Panc1 (cell line): ENCODE measurements around the gene RSPO3. TPM values are rescaled to one million over a fixed set of nuclear protein-coding genes. Genes with fewer than 3 reads are reported as not detected.
"Not testable (repeated sequence)": the region's sequence is repeated elsewhere in the genome, so short reads cannot be mapped to it uniquely, and the experiment has no call there.

Experiments
- ATAC-seq: fragments of 200-7000 bp; cut with Tn5 transposase; 2 replicates; pipeline ENCODE4 v1.9.1; 2020; ENCODE audit warnings: mild to moderate bottlenecking, moderate library complexity
- BruUV-seq: library from RNA; stranded (reverse); fragments of 400-500 nt; replicated peaks from 2 replicates; lab custom pipeline; 2021; lab: Mats Ljungman, UMichigan
- CTCF ChIA-PET: fragments of 300-600 bp; sonication (Branson Sonifier 250); formaldehyde crosslinking; loops from one replicate; lab custom pipeline; 2022; ENCODE audit warnings: antibody characterized with exemption; lab: Charles Lee
- POLR2A ChIA-PET: fragments of 300-600 bp; sonication (Branson Sonifier 250); formaldehyde crosslinking; loops from one replicate; lab custom pipeline; 2022; ENCODE audit warnings: antibody characterized with exemption; lab: Charles Lee
- DNase-seq: peaks from one replicate; pipeline ENCODE4 v3.0.0-alpha.2; 2010; ENCODE audit warnings: low read depth, low spot score
- H3K27ac ChIP-seq: 2 replicates; pipeline ENCODE4 v1.5.1; 2011; ENCODE audit warnings: mild to moderate bottlenecking, low read length, inconsistent platforms
- H3K27me3 ChIP-seq: fragments of 200-500 bp; sonication (Bioruptor generic); 2 replicates; pipeline ENCODE4 v1.6.0; 2014; ENCODE audit warnings: low read length, inconsistent platforms; ENCODE audit not compliant: control insufficient read depth, insufficient read depth
- H3K36me3 ChIP-seq: fragments of 200-500 bp; sonication (Bioruptor generic); 2 replicates; pipeline ENCODE4 v1.5.1; 2014; ENCODE audit warnings: inconsistent platforms, mild to moderate bottlenecking, low read length, moderate library complexity; ENCODE audit not compliant: control insufficient read depth, insufficient read depth
- H3K4me1 ChIP-seq: 2 replicates; pipeline ENCODE4 v1.5.1; 2011; ENCODE audit warnings: inconsistent platforms, mild to moderate bottlenecking, low read length, moderate library complexity; ENCODE audit not compliant: control insufficient read depth, insufficient read depth
- H3K4me3 ChIP-seq, 2 experiments: 2 replicates each; pipeline ENCODE4 v1.5.1; 2011 to 2012; ENCODE audit warnings: low read depth in 2 of 2, low read length in 2 of 2, mild to moderate bottlenecking in 2 of 2, inconsistent platforms in 1 of 2, moderate library complexity in 1 of 2
- H3K9me3 ChIP-seq: fragments of 200-500 bp; sonication (Bioruptor generic); 2 replicates; pipeline ENCODE4 v1.5.1; 2014; ENCODE audit warnings: low read depth, mild to moderate bottlenecking, inconsistent platforms, low read length, moderate library complexity; ENCODE audit not compliant: control insufficient read depth, insufficient read depth
- CTCF ChIP-seq: fragments of 450-650 bp; IDR thresholded peaks from 2 replicates; pipeline ENCODE4 v1.5.1; 2017; ENCODE audit warnings: mild to moderate bottlenecking
- POLR2AphosphoS5 ChIP-seq: IDR thresholded peaks from 2 replicates; pipeline ENCODE4 v1.6.1; 2012; ENCODE audit warnings: mild to moderate bottlenecking, low read depth, low read length, moderate library complexity
- REST ChIP-seq, 2 experiments: IDR thresholded peaks; 2 replicates each; pipeline ENCODE4 v1.6.1; 2011 to 2012; ENCODE audit warnings: low read depth in 2 of 2, control low read depth in 1 of 2, low read length in 1 of 2, mild to moderate bottlenecking in 1 of 2, moderate library complexity in 1 of 2; ENCODE audit not compliant: insufficient read depth in 1 of 2
- SIN3A ChIP-seq: IDR thresholded peaks from 2 replicates; pipeline ENCODE4 v1.6.1; 2012; ENCODE audit warnings: low read depth, mild to moderate bottlenecking, low read length, moderate library complexity, borderline replicate concordance; ENCODE audit not compliant: insufficient read depth
- TCF7L2 ChIP-seq: IDR thresholded peaks from 2 replicates; pipeline ENCODE4 v1.6.1; 2011; ENCODE audit warnings: mild to moderate bottlenecking, low read depth, low read length, inconsistent platforms
- in situ Hi-C: cut with HindIII; loops from 2 replicates; pipeline ENCODE4 v1.10.0; 2016; ENCODE audit warnings: low sequenced_read_pairs, low pct_unique_long_range_greater_than_20kb
- intact Hi-C: fragments of 100-400 bp; cut with micrococcal nuclease; formaldehyde crosslinking; loops from one replicate; pipeline ENCODE4 v1.10.0; 2022; ENCODE audit not compliant: unreplicated experiment
- total RNA-seq: library from RNA; stranded (reverse); gene quantifications from one replicate; pipeline ENCODE4 v1.2.1, GENCODE V29; 2021; ENCODE audit not compliant: unreplicated experiment

The RSPO3 gene
- total RNA-seq, 1 experiment from 2014 or later = not detected

- TF ChIP-seq TCF7L2 (no peak), SIN3A (no peak), REST (IDR thresholded peaks at IDR 0.05; ENCODE audit: insufficient read depth in 1 of 2, low read depth in 2 of 2, low read length in 1 of 2) (no peak), CTCF (no peak), POLR2AphosphoS5 (no peak)
- Histone ChIP-seq H3K36me3 (no peaks in the 10 kb centered on the region), H3K4me1 (no peaks in the 10 kb centered on the region), H3K27ac (no peak overlapping the region), H3K27me3 (peaks cover 3% of the 10 kb centered on the region), H3K4me3 (no peak overlapping the region), H3K9me3 (no peaks in the 10 kb centered on the region)
- CTCF ChIA-PET = no interaction called here
- no peak for DNase-seq
- BruUV-seq = no TSS peak
- POLR2A ChIA-PET = no interaction called here
- no peak for ATAC-seq
- intact Hi-C loops = no loop called here
- in situ Hi-C loops = no loop called here
Observed at GRCh38 chr6:127222418-127222817, 103.9 kb downstream of the RSPO3 start.

- POLR2A ChIA-PET = no interaction called here
- no TSS peak for BruUV-seq
- in situ Hi-C loops (no loop called here), intact Hi-C loops (no loop called here)
- DNase-seq = no peak
- Histone ChIP-seq H3K4me3 (no peak overlapping the region), H3K36me3 (no peaks in the 10 kb centered on the region), H3K9me3 (no peaks in the 10 kb centered on the region), H3K4me1 (no peaks in the 10 kb centered on the region), H3K27ac (no peak overlapping the region), H3K27me3 (peaks cover 3% of the 10 kb centered on the region)
- TF ChIP-seq TCF7L2 (no peak), REST (IDR thresholded peaks at IDR 0.05; ENCODE audit: insufficient read depth in 1 of 2, low read depth in 2 of 2, low read length in 1 of 2) (no peak), POLR2AphosphoS5 (no peak), SIN3A (no peak), CTCF (no peak)
- ATAC-seq = no peak
- CTCF ChIA-PET = no interaction called here
Observed at GRCh38 chr6:127225497-127225896, 107.0 kb downstream of the RSPO3 start.

DNA sequence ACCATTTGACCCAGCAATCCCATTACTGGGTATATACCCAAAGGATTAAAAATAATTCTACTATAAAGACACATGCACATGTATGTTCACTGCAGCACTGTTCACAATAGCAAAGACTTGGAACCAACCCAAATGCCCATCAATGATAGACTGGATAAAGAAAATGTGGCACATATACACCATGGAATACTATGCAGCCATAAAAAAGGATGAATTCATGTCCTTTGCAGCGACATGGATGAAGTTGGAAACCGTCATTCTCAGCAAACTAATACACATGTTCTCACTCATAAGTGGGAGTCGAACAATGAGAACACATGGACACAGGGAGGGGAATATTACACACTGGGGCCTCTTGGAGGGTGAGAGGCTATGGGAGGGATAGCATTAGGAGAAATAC, 115.3 kb downstream of the RSPO3 start:
- H3K4me1 ChIP-seq, intact Hi-C loops, BruUV-seq, H3K36me3 ChIP-seq, ATAC-seq, CTCF ChIA-PET, in situ Hi-C loops, H3K27ac ChIP-seq, H3K4me3 ChIP-seq, DNase-seq, POLR2A ChIA-PET, H3K27me3 ChIP-seq: not testable (repeated sequence)
- H3K9me3 ChIP-seq = peaks cover 10% of the 10 kb centered on the region
